Medulla oblongata (tissue), 1 donor: ENCODE measurements around the gene COX20.
A peak's percentile ranks its signal among the peaks of the same experiment; 100 is the strongest.
"Not testable (repeated sequence)": the region's sequence is repeated elsewhere in the genome, so short reads cannot be mapped to it uniquely, and the experiment has no call there.

Experiments
- DNase-seq: peaks from one replicate; pipeline ENCODE4 v3.0.0-alpha.2; 2015; ENCODE audit errors: extremely low spot score

COX20 gene

DNA sequence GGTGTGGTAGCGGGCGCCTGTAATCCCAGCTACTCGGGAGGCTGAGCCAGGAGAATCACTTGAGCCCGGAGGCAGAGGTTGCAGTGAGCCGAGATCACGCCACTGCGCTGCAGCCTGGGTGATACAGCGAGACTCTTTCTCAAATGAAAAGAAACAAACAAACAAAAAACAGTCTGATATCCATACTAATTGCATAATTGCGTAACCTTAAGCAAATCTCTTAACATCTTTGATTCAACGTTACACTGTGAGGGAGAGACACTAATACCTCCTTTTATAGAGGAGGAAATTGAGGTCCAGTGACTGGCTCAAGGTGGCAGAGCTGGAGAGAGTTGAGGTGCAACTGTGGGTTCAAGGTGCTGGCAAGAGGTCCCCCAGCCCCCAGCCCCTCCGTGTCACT, 12.6 kb upstream of the COX20 start:
- DNase-seq: no peak

DNA sequence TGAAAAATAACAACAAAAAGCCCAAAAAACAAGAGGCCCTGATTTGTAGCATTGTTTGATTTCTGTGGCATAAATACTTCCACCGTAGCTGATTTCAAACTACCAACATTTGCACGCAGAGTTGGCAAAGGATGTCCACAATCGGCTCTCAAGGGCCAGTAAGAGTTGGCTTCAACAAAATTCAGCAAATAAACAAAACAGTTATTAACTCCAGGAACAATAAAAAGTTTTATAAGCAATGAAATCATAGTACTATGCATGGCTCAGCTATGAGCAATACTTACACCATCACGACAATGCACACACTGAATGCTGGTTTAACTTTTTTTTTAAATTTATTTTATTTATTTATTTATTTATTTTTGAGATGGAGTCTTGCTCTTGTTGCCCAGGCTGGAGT, 8.7 kb upstream of the COX20 start:
- DNase-seq: no peak

DNA sequence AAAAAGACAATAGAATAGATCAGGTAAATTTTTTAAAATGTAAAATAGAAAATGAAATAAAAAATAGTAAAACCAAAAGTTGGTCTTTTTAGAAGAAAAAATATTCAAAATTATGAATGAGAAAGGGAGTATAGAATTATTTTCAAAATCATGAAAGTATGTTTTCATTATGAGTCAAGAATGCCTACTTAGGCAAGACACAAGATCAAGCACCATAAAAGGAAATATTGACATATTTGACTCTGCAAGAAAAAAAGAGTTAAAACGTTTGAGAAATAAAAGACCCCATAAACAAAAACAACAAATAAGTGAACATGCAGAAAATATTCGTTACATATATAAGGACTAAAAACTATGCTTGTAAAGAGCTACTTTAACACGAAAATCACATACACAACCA, 4.8 kb upstream of the COX20 start:
- DNase-seq: no peak

DNA sequence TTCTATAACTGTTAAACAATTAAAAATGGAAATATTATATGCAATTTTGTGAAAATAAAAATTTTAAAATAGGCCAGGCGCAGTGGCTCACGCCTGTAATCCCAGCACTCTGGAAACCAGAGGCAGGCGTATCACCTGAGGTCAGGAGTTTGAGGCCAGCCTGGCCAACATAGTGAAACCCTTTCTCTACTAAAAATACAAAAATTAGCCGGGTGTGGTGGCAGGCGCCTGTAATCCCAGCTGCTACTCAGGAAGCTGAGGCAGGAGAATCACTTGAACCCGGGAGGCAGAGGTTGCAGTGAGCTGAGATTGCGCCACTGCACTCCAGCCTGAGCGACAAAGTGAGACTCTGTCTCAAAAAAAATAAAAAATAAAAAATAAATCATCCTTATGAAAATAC, 2.2 kb upstream of the COX20 start:
- not testable (repeated sequence) for DNase-seq

DNA sequence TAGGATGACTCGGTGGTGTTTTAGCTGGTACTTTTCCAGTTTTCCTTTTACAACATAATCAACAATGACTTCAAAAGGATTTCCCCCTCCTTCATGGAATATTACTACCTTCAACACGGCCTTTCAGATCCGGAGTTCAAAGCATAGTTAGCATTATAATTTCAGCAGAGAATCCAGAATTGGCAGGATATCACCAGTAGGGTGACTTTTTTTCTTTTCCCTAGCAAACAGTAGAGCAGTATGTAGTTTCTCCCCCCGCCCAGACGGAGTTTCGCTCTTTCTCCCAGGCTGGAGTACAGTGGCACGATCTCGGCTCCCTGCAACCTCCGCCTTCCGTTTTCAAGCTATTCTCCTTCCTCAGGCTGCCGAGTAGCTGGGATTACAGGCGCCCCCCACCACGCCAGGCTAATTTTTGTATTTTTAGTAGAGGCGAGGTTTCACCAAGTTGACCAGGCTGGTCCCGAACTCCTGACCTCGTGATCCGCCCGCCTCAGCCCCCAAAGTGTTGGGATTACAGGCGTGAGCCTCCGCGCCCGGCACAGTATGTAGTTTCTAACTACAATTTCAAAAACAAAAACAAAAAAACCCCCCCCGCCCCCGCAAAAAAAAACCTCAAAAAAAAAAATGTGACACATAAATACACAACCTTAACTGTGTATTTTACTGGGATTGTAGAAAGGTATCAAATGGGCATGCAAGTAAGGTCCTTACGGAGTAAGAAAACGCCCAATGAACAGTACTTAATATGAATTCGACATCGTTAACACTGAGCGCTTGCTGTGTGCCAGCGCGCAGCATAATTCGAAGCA, 1.5 kb upstream of the COX20 start:
- DNase-seq: peak; percentile 86

DNA sequence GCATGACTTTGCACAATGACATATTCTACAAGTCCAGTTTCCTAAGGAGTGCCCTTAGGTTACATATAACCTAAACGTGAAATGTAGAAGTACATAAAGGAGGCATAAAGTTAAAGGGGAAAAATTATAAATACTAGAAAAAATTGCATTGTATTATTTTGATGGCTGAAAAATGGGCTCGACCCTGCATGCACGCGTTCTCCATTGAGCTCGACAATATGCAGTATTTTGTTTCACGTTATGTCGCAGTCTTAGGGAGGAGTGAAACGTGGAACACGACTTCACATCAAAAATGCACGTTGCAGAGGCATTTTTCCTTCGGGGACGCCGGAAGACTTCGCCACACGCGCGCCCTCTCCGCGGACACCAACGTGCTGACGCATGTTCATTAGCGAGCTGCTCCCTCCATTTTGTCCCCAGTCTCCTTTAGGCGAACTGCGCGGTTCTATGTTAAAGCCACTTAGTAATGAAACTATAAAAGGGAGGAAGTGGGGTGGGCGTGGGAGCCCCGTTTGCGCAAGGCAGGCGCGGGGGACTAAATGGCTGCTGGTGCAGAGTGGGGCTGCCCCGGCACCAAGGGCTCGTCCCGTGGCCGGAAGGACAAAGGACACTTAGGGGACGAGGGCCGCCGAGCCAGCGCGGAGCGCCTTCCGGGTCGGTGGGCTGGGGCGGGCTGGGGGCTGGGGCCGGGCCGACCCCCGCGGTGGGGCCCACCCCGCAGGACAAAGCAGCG, 749 bp upstream of the COX20 start:
- DNase-seq: peak; percentile 91

DNA sequence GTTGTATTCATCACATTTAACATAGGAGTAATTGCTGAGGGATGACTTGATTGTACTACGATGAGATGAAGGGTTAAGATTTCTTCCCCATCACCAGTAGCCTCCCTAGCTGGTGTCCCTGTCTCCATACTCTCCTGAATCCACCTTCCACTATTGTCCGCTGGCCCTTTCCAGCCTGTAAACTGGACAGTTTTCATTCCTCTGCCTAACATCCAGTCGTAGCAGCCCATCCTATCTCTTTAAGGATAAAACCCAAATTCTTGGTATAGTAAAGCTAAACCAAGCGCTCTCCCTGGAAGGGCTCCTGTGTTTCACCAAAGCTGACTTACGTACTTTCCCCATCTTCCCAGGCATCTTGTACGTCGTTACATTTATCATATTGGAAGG, 670 bp downstream of the COX20 start:
- peak; percentile 63 for DNase-seq

DNA sequence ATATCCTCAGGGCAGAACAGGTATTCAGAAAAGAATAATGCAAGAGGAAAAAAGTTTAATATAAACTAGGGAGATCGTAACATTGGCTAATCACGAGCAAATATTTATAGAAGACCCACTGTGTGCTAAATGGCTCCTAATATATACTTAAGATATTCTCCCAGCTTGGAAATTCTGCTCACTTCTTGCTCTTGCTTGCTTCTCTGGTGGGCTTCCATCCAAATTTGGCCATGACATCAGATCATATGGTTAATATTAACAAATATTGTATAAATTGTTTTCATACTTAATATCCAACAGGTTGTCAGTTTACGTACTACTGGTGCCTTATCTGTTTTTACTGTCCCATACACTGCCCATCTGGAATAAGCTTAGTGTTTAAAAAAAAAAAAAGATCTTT, 1.1 kb downstream of the COX20 start:
- no peak for DNase-seq

DNA sequence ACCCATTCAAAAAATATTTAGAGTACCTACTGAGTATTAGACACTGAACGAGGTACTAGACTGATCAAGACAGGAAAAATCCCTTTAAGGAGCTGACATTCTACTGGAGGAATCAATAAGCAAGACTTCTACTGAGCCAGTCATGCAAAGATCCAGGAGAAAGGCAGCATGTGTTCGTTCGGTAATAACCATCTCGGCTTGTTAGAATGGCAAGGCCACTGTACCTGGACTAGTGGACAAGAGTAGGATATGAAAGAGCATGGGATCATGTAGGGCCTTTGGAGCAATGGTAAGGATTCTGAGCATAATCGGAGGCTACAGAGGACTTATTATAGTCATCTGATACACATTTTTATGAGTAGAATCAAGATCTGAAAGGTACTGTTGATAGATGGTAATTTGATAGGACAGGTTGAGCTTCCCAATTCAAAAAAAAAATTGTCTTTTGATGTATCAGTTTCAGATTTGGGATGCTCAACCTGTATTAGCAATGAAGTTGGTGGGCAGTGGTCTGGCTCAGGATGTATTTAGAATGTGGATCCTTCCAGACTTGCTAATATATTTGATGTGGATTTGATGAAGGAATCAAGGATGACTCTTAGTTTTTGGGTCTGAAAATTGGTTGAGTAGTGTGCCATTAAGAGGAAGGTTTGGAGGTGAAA, 2.3 kb downstream of the COX20 start:
- no peak for DNase-seq

DNA sequence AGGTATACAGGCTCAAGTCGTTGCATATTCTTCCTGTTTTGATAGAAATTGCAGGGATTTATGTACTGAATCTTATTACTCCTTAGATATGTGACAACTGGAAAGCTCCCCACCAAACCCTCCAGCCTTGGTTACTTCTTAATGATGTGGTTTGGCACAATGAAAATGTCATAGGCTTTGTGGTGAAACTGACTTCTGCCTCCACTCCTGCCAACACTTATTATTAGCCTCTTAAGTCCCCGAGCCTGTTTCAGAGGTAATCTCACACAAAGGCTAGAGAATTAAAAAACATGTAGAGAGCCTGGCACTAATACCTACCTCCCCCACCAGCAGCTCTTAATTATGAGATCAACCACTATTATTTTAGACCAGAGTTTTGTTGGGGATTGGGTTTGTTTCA, 4.2 kb downstream of the COX20 start:
- no peak for DNase-seq

DNA sequence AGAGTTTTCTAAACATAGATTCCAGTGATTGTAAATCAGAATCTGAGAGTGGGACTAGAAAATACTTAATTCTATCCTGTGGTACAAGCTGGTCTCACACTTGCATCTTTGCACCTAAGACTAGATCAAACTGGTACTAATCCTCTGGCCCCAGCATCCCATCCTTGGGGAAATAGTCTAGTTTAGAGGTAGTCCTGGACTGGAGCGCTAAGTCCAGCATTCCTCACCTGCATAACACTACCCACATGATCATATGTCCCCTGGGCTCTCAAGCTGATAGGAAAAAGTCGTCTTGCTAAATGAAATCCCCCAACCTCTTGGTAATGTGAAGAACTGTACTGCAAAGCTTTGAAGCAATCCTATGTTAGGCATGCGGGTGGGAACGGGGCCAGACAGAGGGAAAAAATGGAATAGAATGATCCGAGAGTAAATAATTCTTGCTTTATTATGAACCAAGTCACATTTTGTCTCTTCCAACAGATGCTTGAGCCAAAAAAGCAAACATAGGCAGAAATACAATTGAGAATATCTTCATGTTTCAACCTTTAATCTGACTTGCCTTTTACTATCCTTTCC, 4.8 kb downstream of the COX20 start:
- DNase-seq: no peak

DNA sequence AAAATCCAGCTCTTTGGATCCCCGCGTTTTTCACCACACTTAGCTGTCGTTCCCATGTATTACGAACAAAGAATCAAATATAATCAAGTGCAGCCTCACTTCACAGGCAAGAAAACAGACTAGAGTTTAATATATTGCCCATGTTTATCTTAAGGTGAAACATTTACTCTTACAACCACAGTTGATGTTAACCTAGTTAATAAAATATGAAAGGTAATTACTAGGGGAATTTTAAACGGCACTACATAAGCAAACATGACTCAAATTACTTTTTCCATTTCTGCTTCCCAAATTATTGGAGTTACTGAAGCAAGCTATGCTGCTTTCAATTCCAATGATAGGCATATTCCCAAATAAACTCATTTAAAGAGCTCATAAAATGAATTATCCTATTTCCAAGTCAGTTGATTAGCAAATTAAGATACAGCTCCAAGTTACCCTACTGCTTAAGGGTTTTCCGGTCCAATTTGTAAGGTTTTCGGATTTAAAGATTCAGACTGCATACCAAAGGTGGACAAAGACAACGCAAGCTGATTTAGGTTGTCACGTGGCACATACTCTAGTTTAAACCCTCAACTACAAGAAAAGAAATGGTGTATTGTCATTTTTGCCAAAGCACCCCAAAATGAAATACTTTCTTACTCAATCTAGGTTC, 5.9 kb downstream of the COX20 start:
- DNase-seq: no peak

DNA sequence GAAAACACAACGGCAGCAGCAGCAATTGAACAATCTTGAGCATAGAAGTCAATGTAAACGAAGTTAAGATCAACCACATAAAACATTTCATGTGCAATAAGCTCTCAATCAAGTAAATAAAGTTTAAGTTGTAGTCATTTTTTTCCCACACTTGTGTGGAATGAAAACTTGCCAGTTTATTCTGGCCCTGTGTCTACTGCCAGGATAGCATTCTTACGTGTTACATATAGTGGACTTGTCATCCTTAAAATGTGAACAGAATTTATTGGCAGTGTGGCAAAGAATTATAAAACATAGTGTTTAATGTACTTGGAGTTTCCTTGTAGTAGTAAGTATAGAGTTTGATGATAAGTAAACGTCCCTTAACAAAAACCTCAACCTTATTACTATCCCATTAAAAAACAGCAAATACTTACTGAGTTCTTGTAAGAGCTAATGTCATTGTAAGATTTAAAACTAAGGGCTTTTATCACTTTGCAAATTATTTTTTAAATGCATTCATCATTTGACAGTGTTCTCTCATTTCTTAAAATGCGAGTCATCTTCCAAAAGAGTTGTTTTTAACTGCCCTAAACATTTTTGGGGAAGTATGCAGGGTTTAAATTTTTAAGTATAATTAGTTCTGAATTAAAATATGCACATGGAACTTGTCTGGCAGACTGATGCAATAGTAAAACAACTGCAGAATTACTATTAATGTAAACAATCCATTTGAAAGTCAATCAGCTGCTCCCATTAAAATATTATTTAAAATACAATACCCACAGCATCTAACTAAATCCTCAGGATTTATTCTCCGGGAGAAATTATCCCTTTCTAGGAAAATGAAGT, 7.9 kb downstream of the COX20 start:
- DNase-seq: no peak

DNA sequence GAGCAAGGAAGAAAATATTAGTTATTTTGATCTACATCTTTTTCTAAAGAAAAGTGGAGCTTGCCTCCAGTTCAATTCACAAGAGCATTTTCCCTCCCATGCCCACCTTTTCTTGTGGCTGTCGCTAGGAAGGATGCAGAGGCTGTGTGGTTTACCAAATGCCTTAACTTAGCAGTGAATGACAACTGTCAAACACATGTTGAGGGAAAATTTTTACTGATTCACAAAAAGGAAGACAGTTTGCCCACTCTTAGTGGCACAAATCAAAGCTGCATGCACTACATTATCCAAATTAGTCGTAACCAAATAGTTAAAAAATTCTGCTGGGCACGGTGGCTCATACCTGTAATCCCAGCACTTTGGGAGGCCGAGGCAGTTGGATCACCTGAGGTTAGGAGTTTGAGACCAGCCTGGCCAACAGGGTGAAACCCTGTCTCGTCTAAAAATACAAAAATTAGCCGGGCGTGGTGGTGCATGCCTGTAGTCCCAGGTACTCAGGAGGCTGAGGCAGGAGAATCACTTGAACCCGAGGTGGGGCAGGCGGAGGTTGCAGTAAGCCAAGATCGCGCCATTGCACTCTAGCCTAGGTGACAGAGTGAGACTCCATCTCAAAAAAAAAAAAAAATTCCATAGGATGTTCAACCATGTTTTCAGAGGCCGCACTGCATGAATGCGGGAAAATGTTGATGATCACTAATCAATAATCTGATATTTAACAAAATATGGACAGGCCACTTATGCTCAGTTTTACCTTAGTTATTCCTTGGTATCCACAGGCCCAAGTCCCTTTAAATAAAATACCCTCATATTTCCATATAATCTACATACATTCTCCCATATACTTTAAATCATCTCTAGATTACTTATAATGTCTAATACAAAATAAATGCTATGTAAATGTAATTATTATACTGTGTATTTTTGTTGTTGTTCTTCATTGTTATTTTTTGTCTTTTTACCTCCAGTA, 9.0 kb downstream of the COX20 start:
- DNase-seq: no peak

DNA sequence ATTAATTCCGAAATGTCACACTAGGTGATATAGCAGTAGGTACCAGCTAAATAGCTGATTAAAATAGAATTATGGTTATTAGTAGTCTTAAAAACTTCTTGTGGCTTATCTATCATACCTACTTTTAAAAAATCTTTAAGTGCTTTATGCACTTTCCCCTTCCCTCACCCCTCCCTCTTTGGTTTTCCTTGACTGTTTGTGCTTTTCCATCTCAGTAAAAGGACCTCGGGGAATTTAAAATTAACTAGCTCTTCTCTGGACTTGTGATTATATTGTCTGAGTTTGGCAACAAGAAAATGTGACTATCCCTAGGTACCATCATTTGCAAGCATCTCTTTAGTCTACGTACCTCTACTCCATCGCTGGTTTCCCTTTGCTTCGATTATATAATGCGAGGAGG, 11.2 kb downstream of the COX20 start:
- no peak for DNase-seq

DNA sequence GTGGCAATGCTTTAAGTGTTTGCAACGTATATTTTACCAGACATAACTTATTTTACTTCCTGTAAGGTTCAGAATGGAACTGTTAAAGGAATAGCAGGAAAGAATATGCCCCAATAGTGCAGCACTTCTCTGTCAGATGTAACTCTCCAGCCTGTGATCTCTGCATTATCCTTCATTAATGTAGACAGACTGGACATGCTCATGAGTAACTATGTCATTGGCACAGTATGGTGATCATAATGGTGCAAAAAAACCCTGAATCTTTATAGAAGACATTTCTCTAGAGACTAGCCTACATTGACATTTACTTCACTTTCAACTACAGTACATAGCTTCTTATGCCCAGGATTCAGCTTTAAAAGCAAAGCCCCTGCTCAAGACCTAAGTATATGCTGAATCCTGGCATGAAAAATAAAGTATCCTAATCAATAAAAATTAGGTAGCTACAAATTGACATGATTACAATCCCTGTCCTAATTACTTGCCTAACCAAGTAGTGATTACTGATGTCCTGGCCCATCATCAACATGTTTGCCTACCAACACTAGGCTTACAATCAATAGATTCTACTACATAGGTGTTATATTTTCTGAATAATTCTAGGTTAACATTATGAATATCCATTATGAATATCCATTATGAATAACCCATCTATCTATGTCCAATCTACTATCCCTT, 13.9 kb downstream of the COX20 start:
- no peak for DNase-seq

DNA sequence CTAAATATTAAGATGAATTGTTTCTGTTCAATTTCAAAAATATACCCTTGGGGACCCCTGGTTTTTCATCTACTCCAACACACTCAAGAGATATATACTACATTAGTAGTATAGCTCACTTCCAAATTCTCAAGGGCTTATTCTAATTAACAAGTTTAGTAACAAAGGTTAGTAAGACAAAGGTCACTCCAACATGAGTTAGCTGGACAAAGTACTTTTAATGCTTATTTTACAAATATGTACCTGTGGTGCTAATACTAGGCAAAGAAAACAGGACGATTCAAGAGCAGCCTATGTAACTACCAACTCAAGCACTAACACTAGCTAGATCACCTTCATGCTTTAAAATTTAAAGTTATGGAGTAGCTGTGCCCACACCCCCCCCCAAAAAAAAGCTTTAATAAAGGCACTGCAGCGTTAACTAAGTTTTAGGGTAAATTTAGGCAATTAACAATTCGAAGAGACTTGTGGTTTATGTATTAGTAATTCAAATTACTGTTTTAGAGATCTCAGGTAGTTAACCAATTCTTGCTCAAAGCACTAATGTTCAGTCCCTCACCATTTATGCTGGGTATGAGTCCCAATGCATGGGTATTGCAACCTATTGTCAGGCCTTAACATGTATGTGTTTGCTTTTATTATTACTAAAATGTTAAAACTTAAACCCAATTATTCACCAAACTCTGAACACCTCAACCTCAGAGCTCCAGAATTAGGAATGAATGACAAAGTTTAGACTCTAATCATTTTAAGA, 14.8 kb downstream of the COX20 start:
- no peak for DNase-seq

DNA sequence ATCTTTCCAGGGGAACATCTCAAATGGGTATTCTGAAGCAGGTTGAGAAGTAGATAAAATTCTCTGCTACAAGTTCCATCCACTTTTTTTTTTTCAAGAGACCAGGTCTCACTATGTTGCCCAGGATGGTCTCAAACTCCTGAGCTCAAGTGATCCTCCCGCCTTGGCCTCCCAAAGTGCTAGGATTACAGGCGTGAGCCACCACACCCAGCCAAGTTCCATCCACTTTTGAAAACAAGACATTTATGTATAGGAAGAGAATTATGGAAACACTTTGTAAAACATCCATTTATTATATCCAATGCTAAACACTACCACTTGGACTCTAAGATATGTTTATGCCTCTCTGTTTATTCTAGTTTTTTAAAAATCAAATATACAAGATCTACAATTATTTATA, 15.4 kb downstream of the COX20 start:
- no peak for DNase-seq
